SU-DHL-6 (cell line): ENCODE measurements around the gene OR52H1.

Experiments used
- H2AFZ ChIP-seq: fragments of 200-600 bp; sonication (generic); 2 replicates; pipeline ENCODE4 v1.6.1; 2014; ENCODE audit warnings: low read depth, mild to moderate bottlenecking, moderate library complexity, mixed read lengths, antibody characterized with exemption, low read length; ENCODE audit not compliant: severe bottlenecking
- H3F3A ChIP-seq: fragments of 200-600 bp; shearing (Covaris generic); 2 replicates; pipeline ENCODE4 v1.6.0; 2016; ENCODE audit warnings: antibody characterized with exemption, mild to moderate bottlenecking; ENCODE audit not compliant: insufficient read depth
- H3K27ac ChIP-seq: fragments of 200-600 bp; sonication (generic); 2 replicates; pipeline ENCODE4 v1.5.1; 2016; ENCODE audit warnings: low read depth, mild to moderate bottlenecking, low read length, moderate library complexity, mixed read lengths
- H3K27me3 ChIP-seq: fragments of 200-600 bp; sonication (generic), shearing (Covaris generic); 2 replicates; pipeline ENCODE4 v1.6.0; 2014; ENCODE audit warnings: mild to moderate bottlenecking, low read length
- H3K36me3 ChIP-seq: fragments of 200-600 bp; sonication (generic); 2 replicates; pipeline ENCODE4 v1.6.1; 2014; ENCODE audit warnings: mild to moderate bottlenecking, low read length, mixed read lengths
- H3K4me2 ChIP-seq: fragments of 300-600, 200-600 bp; shearing (Covaris generic), sonication (generic); 2 replicates; pipeline ENCODE4 v1.6.0; 2014; ENCODE audit warnings: low read length, low read depth, mild to moderate bottlenecking; ENCODE audit not compliant: poor library complexity, severe bottlenecking
- H3K4me3 ChIP-seq: fragments of 200-600 bp; sonication (generic); 2 replicates; pipeline ENCODE4 v1.5.1; 2014; ENCODE audit warnings: antibody characterized with exemption, low read length, mild to moderate bottlenecking, mixed read lengths; ENCODE audit not compliant: insufficient read depth, poor library complexity, severe bottlenecking
- H3K79me2 ChIP-seq: fragments of 200-600 bp; sonication (generic); 2 replicates; pipeline ENCODE4 v1.6.1; 2014; ENCODE audit warnings: mild to moderate bottlenecking, low read length, moderate library complexity; ENCODE audit not compliant: insufficient read depth
- H3K9ac ChIP-seq: fragments of 200-600 bp; sonication (generic); 2 replicates; pipeline ENCODE4 v1.7.0; 2014; ENCODE audit warnings: mild to moderate bottlenecking, low read length
- H3K9me2 ChIP-seq: fragments of 200-600 bp; sonication (generic); replicated peaks from 2 replicates; pipeline ENCODE4 v1.6.1; 2014; ENCODE audit warnings: low read length; ENCODE audit not compliant: insufficient read depth
- H3K9me3 ChIP-seq: fragments of 200-600 bp; sonication (generic); 2 replicates; pipeline ENCODE4 v1.6.1; 2014; ENCODE audit warnings: low read length, mixed read lengths; ENCODE audit not compliant: insufficient read depth
- H4K20me1 ChIP-seq: fragments of 200-600 bp; sonication (generic); 2 replicates; pipeline ENCODE4 v1.6.1; 2014; ENCODE audit warnings: low read depth, mild to moderate bottlenecking, antibody characterized with exemption, low read length, moderate library complexity, mixed read lengths
- EZH2phosphoT487 ChIP-seq: fragments of 200-600 bp; sonication (generic), shearing (Covaris generic); conservative IDR thresholded peaks from 2 replicates; pipeline ENCODE4 v1.6.1; 2018; ENCODE audit warnings: mild to moderate bottlenecking, antibody characterized with exemption, low read length, moderate library complexity, mixed read lengths
- TF ChIP-seq, protein P1 (sequence below): fragments of 200-600 bp; sonication (generic); IDR thresholded peaks from one replicate; pipeline ENCODE4 v1.5.1; 2017; ENCODE audit warnings: antibody characterized with exemption, mild to moderate bottlenecking, low read length, moderate library complexity; ENCODE audit not compliant: insufficient read depth, poor library complexity, severe bottlenecking

OR52H1 gene

DNA sequence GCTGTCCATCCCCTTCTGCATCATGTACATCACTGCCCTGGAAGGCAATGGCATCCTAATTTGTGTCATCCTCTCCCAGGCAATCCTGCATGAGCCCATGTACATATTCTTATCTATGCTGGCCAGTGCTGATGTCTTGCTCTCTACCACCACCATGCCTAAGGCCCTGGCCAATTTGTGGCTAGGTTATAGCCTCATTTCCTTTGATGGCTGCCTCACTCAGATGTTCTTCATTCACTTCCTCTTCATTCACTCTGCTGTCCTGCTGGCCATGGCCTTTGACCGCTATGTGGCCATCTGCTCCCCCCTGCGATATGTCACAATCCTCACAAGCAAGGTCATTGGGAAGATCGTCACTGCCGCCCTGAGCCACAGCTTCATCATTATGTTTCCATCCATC lies 32.7 kb upstream of the OR52H1 start:
- H3K9ac ChIP-seq = no peak overlapping the region
- no peaks in the 10 kb centered on the region for H3K36me3 ChIP-seq
- H3K79me2 ChIP-seq = no peaks in the 10 kb centered on the region
- H2AFZ ChIP-seq = no peak overlapping the region
- H3K9me3 ChIP-seq = no peaks in the 10 kb centered on the region
- H3K27me3 ChIP-seq = no peaks in the 10 kb centered on the region; the same call in 1 of the 2 replicates
- H3K4me3 ChIP-seq = no peak overlapping the region
- no peak overlapping the region for H3K27ac ChIP-seq
- H3F3A ChIP-seq = no peaks in the 10 kb centered on the region
- H4K20me1 ChIP-seq = no peaks in the 10 kb centered on the region
- H3K4me2 ChIP-seq = no peak overlapping the region
- no peaks in the 10 kb centered on the region for H3K9me2 ChIP-seq
- TF ChIP-seq, protein P1, sequence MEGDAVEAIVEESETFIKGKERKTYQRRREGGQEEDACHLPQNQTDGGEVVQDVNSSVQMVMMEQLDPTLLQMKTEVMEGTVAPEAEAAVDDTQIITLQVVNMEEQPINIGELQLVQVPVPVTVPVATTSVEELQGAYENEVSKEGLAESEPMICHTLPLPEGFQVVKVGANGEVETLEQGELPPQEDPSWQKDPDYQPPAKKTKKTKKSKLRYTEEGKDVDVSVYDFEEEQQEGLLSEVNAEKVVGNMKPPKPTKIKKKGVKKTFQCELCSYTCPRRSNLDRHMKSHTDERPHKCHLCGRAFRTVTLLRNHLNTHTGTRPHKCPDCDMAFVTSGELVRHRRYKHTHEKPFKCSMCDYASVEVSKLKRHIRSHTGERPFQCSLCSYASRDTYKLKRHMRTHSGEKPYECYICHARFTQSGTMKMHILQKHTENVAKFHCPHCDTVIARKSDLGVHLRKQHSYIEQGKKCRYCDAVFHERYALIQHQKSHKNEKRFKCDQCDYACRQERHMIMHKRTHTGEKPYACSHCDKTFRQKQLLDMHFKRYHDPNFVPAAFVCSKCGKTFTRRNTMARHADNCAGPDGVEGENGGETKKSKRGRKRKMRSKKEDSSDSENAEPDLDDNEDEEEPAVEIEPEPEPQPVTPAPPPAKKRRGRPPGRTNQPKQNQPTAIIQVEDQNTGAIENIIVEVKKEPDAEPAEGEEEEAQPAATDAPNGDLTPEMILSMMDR = no peak
- no peak for TF ChIP-seq EZH2phosphoT487

DNA sequence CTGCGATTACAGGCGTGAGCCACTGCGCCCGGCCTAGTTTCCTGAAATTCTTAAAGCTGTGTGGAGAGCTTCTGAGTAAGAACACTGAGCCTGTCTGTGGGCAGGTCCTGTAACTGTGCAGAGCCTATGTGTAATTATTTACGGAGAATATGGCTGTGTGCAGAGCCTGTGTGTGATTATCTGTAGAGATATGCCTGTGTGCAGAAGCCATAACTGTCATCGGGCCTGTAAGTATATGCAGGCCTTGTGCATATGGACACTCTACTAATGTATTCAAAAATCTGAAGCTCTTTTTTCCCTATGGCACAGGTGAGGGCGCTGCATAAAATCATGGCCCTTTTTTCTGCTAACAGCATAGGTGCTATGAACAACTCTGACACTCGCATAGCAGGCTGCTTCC lies 32.2 kb upstream of the OR52H1 start, which contains the start of gene OR52B6:
Gene OR52B6 (plus strand): TSS at position 301 of the 400 bp plus-strand sequence. CDS start 0 bp downstream, at position 301.
- H3K79me2 ChIP-seq = no peaks in the 10 kb centered on the region
- H3K4me3 ChIP-seq = no peak within 1 kb of the TSS
- H3K4me2 ChIP-seq = no peak within 1 kb of the TSS
- no peaks in the 10 kb centered on the region for H3K9me3 ChIP-seq
- H3K9ac ChIP-seq = no peak within 1 kb of the TSS
- no peaks in the 10 kb centered on the region for H3K36me3 ChIP-seq
- no peaks in the 10 kb centered on the region for H3F3A ChIP-seq
- H4K20me1 ChIP-seq = no peaks in the 10 kb centered on the region
- H2AFZ ChIP-seq = no peak within 1 kb of the TSS
- H3K27ac ChIP-seq = no peak within 1 kb of the TSS
- H3K9me2 ChIP-seq = no peaks in the 10 kb centered on the region
- TF ChIP-seq, protein P1 = no peak
- no peak for TF ChIP-seq EZH2phosphoT487
- no peaks in the 10 kb centered on the region; the same call in 1 of the 2 replicates for H3K27me3 ChIP-seq

DNA sequence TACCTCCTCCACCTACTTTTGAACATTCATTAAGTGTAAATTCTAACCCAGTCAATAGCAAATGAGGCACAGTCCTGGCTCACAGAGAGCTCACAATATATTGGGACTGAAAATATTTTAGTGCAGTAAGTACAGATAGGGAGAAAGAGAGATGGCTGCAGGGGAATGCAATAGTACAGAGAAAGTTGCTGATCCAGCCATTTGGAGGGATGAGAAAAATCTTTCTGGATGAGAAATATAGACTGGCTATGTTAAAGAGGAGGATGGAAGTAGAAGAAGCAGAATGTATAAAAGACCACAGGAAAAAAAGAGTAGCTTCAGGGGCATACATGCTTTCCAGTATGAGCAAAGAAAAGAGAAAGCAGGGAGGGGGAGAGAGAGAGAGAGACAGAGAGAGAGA lies 28.8 kb upstream of the OR52H1 start:
- H3K79me2 ChIP-seq = no peaks in the 10 kb centered on the region
- H3K36me3 ChIP-seq = no peaks in the 10 kb centered on the region
- no peak overlapping the region for H3K27ac ChIP-seq
- no peak overlapping the region for H3K4me2 ChIP-seq
- H3K4me3 ChIP-seq = no peak overlapping the region
- no peaks in the 10 kb centered on the region for H3K9me3 ChIP-seq
- no peak for TF ChIP-seq EZH2phosphoT487
- TF ChIP-seq, protein P1 = no peak
- no peaks in the 10 kb centered on the region for H4K20me1 ChIP-seq
- H3K9me2 ChIP-seq = no peaks in the 10 kb centered on the region
- no peak overlapping the region for H3K9ac ChIP-seq
- no peaks in the 10 kb centered on the region for H3F3A ChIP-seq
- H2AFZ ChIP-seq = no peak overlapping the region
- no peaks in the 10 kb centered on the region for H3K27me3 ChIP-seq
